Measurements from ENCODE around the gene CORIN.

- TF ChIP-seq CTCF (IDR thresholded peaks at IDR 0.05) (no peak), POLR2A (IDR thresholded peaks at IDR 0.05) (no peak)
These were observed 8.4 kb downstream of the CORIN start for GRCh38 chr4:47829438-47829837.
